GM23338 (cell line): ENCODE data around the gene ULK3. TPM values are rescaled to one million over a fixed set of nuclear protein-coding genes. Genes with fewer than 3 reads are reported as not detected.
"Not testable (repeated sequence)": the region's sequence is repeated elsewhere in the genome, so short reads cannot be mapped to it uniquely, and the experiment has no call there.

Experiments
- ATAC-seq: fragments of 200-7000 bp; cut with Tn5 transposase; 3 replicates; pipeline ENCODE4 v1.9.1; 2020
- DNase-seq: peaks from one replicate; pipeline ENCODE4 v3.0.0-alpha.2; 2015; ENCODE audit warnings: low spot score
- H2AFZ ChIP-seq: fragments of 200-600 bp; sonication (generic); 2 replicates; pipeline ENCODE4 v1.8.0; 2016; ENCODE audit warnings: antibody characterized with exemption, mild to moderate bottlenecking, moderate library complexity
- H3F3A ChIP-seq: fragments of 200-600 bp; sonication (generic); replicated peaks from 2 replicates; pipeline ENCODE4 v1.8.0; 2017; ENCODE audit warnings: antibody characterized with exemption, mixed run types, low read depth
- H3K27ac ChIP-seq: fragments of 200-600 bp; sonication (generic); 2 replicates; pipeline ENCODE4 v1.6.1; 2016; ENCODE audit warnings: low read depth
- H3K27me3 ChIP-seq: fragments of 200-600 bp; sonication (generic); 2 replicates; pipeline ENCODE4 v1.8.0; 2016; ENCODE audit warnings: mild to moderate bottlenecking, mixed run types, moderate library complexity; ENCODE audit not compliant: insufficient read depth
- H3K36me3 ChIP-seq: fragments of 200-600 bp; sonication (generic); 2 replicates; pipeline ENCODE4 v1.8.0; 2016; ENCODE audit warnings: mild to moderate bottlenecking; ENCODE audit not compliant: insufficient read depth
- H3K4me1 ChIP-seq: fragments of 200-600 bp; sonication (generic); 2 replicates; pipeline ENCODE4 v1.8.0; 2016; ENCODE audit warnings: mild to moderate bottlenecking, moderate library complexity; ENCODE audit not compliant: insufficient read depth
- H3K4me2 ChIP-seq: fragments of 200-600 bp; sonication (generic); 2 replicates; pipeline ENCODE4 v1.7.1; 2017; ENCODE audit warnings: mixed run types
- H3K4me3 ChIP-seq: fragments of 200-600 bp; sonication (generic); 2 replicates; pipeline ENCODE4 v1.6.1; 2016; ENCODE audit warnings: mixed run types
- H3K79me2 ChIP-seq: fragments of 200-600 bp; sonication (generic); replicated peaks from 2 replicates; pipeline ENCODE4 v1.8.0; 2017; ENCODE audit warnings: mild to moderate bottlenecking; ENCODE audit not compliant: insufficient read depth
- H3K9me2 ChIP-seq: fragments of 200-600 bp; sonication (generic); 2 replicates; pipeline ENCODE4 v1.8.0; 2017; ENCODE audit not compliant: insufficient read depth
- H4K20me1 ChIP-seq: fragments of 200-600 bp; sonication (generic); replicated peaks from 2 replicates; pipeline ENCODE4 v1.8.0; 2017; ENCODE audit warnings: mild to moderate bottlenecking; ENCODE audit not compliant: insufficient read depth
- H3K27ac Mint-ChIP-seq: 2 replicates; pipeline ENCODE4 v1.8.0; 2020; ENCODE audit warnings: inconsistent platforms, mild to moderate bottlenecking, moderate library complexity, mixed read lengths
- H3K27me3 Mint-ChIP-seq: 3 replicates; pipeline ENCODE4 v1.8.0; 2022; ENCODE audit warnings: low read depth, mild to moderate bottlenecking, moderate library complexity, mixed read lengths, inconsistent platforms; ENCODE audit not compliant: insufficient read depth, poor library complexity
- H3K36me3 Mint-ChIP-seq: 3 replicates; pipeline ENCODE4 v1.8.0; 2021; ENCODE audit warnings: low read depth, mild to moderate bottlenecking, inconsistent platforms, moderate library complexity, mixed read lengths
- H3K4me1 Mint-ChIP-seq: 3 replicates; pipeline ENCODE4 v1.8.0; 2020; ENCODE audit warnings: mild to moderate bottlenecking, inconsistent platforms, mixed read lengths
- H3K4me3 Mint-ChIP-seq: 3 replicates; pipeline ENCODE4 v1.8.0; 2021; ENCODE audit warnings: moderate library complexity, mild to moderate bottlenecking, inconsistent platforms, mixed read lengths
- H3K9me3 Mint-ChIP-seq: 3 replicates; pipeline ENCODE4 v1.8.0; 2020; ENCODE audit warnings: moderate library complexity, mild to moderate bottlenecking, inconsistent platforms, mixed read lengths
- CREB1 ChIP-seq: fragments of 250-450 bp; sonication (Bioruptor Pico); IDR thresholded peaks from 2 replicates; pipeline ENCODE4 v1.5.0; 2020; ENCODE audit warnings: low read depth, mild to moderate bottlenecking, moderate library complexity
- CTCF ChIP-seq, 2 experiments: fragments of 200-600 bp in 1 of 2; sonication (generic) in 1 of 2; conservative IDR thresholded peaks; 2 replicates each; pipeline versions ENCODE4 v1.5.1 to v1.6.1; 2016 to 2017; ENCODE audit warnings: antibody characterized with exemption in 2 of 2, low read depth in 2 of 2, mild to moderate bottlenecking in 2 of 2, moderate library complexity in 1 of 2
- ETS1 ChIP-seq: IDR thresholded peaks from 2 replicates; pipeline ENCODE4 v1.6.1; 2016; ENCODE audit warnings: antibody characterized with exemption
- EZH2phosphoT487 ChIP-seq: fragments of 200-600 bp; sonication (generic); IDR thresholded peaks from one replicate; pipeline ENCODE4 v1.8.1; 2018; ENCODE audit warnings: antibody characterized with exemption; ENCODE audit not compliant: unreplicated experiment
- NANOG ChIP-seq: IDR thresholded peaks from 2 replicates; pipeline ENCODE4 v1.6.1; 2016; ENCODE audit warnings: antibody characterized with exemption, borderline replicate concordance
- POLR2AphosphoS5 ChIP-seq: IDR thresholded peaks from 2 replicates; pipeline ENCODE4 v1.6.1; 2016; ENCODE audit warnings: antibody characterized with exemption, low read depth
- REST ChIP-seq: IDR thresholded peaks from one replicate; pipeline ENCODE4 v1.6.1; 2018; ENCODE audit warnings: antibody characterized with exemption; ENCODE audit not compliant: unreplicated experiment
- STAT1 ChIP-seq: IDR thresholded peaks from one replicate; pipeline ENCODE4 v1.6.1; 2016; ENCODE audit warnings: antibody characterized with exemption; ENCODE audit not compliant: unreplicated experiment
- ZNF331 ChIP-seq: fragments of 250-450 bp; sonication (Bioruptor Pico); IDR thresholded peaks from 2 replicates; pipeline ENCODE4 v1.5.0; 2020; ENCODE audit warnings: low read depth, mild to moderate bottlenecking, moderate library complexity
- ZNF462 ChIP-seq: fragments of 250-450 bp; sonication (Bioruptor Pico); IDR thresholded peaks from 2 replicates; pipeline ENCODE4 v1.5.0; 2020; ENCODE audit warnings: mild to moderate bottlenecking, moderate library complexity
- polyA plus RNA-seq: library from polyadenylated mRNA; unstranded; fragments of >200 nt; fragmentation: Nextera tagmentation; extraction: Ambion mirVana; gene quantifications from 2 replicates; pipeline ENCODE4 v1.2.1, GENCODE V29; 2016
- total RNA-seq: library from RNA; depleted of rRNA; stranded (reverse); fragments of >200 nt; shearing (Covaris generic); gene quantifications from 2 replicates; pipeline ENCODE4 v1.2.3, GENCODE V29; 2014

ULK3 gene
- total and polyA plus RNA-seq, 2 experiments from 2014 or later = 20.3 to 35.4 TPM

GRCh38 chr15:74888716-74889115 is 45.8 kb upstream of the ULK3 start (continued):
- TF ChIP-seq ZNF462 (CRISPR knock-in tag) = no peak
- TF ChIP-seq NANOG = no peak
- TF ChIP-seq CTCF (conservative IDR thresholded peaks at IDR 0.05; ENCODE audit: low read depth in 2 of 2) = no peak
- TF ChIP-seq REST = no peak
- no peak for TF ChIP-seq ETS1
- no peak for TF ChIP-seq POLR2AphosphoS5
- no peak for TF ChIP-seq STAT1
- no peak for TF ChIP-seq CREB1
- no peak for TF ChIP-seq EZH2phosphoT487
- no peak for TF ChIP-seq ZNF331 (CRISPR knock-in tag)

GRCh38 chr15:74887537-74888193 is 44.7 kb upstream of the ULK3 start:
- not testable (repeated sequence) for H3K4me1 Mint-ChIP-seq, H2AFZ ChIP-seq, H3K79me2 ChIP-seq, H3K4me3 ChIP-seq, H3K4me1 ChIP-seq, H4K20me1 ChIP-seq, H3K36me3 ChIP-seq, H3K27ac ChIP-seq, ATAC-seq, H3K27me3 Mint-ChIP-seq, H3K9me2 ChIP-seq, H3F3A ChIP-seq, DNase-seq, H3K27me3 ChIP-seq, H3K4me2 ChIP-seq, H3K27ac Mint-ChIP-seq, H3K4me3 Mint-ChIP-seq, H3K9me3 Mint-ChIP-seq
- H3K36me3 Mint-ChIP-seq = peaks cover 11% of the 10 kb centered on the region
